K562 (cell line): ENCODE measurements around the gene KITLG. TPM values are rescaled to one million over a fixed set of nuclear protein-coding genes. Genes with fewer than 3 reads are reported as not detected.
"Not testable (repeated sequence)": the region's sequence is repeated elsewhere in the genome, so short reads cannot be mapped to it uniquely, and the experiment has no call there.

Experiments used
- ATAC-seq: fragments of 200-7000 bp; cut with Tn5 transposase; 3 replicates; pipeline ENCODE4 v1.9.1; 2020; ENCODE audit warnings: moderate library complexity
- BruUV-seq: library from RNA; stranded (reverse); fragments of 400-500 nt; replicated peaks from 2 replicates; lab custom pipeline; 2021; lab: Mats Ljungman, UMichigan
- CTCF ChIA-PET: fragments of 300-600 bp; formaldehyde crosslinking; extraction: SDS; loops from one replicate; lab custom pipeline; 2021; ENCODE audit warnings: low intra/inter-chr PET ratio; lab: Yijun Ruan, JAX
- POLR2A ChIA-PET: fragments of 300-600, 350-650 bp; sonication (Branson Sonifier 250); formaldehyde crosslinking; extraction: SDS; loops from one replicate; lab custom pipeline; 2021; ENCODE audit warnings: antibody characterized with exemption, inconsistent platforms; lab: Yijun Ruan, JAX
- DNase-seq, 4 experiments: peaks; one replicate each; pipeline versions ENCODE4 v3.0.0 to v3.0.0-alpha.2; 2011 to 2018; ENCODE audit warnings: low spot score in 3 of 4, mixed read lengths in 3 of 4; ENCODE audit errors: extremely low read depth in 1 of 4
- FAIRE-seq: peaks from 2 replicates; lab custom pipeline; 2011; peaks lifted over from hg19 to GRCh38; lab: Jason Lieb, UNC
- H2AFZ ChIP-seq: 2 replicates; pipeline ENCODE4 v1.6.0; 2011; ENCODE audit warnings: low read depth, low read length, control low read depth, inconsistent platforms
- H3K27ac ChIP-seq: fragments of 200-600 bp; 3 replicates; pipeline ENCODE4 v1.8.0; 2011; ENCODE audit warnings: low read depth, mild to moderate bottlenecking, control low read depth, inconsistent platforms, low read length, moderate library complexity, mixed read lengths; ENCODE audit errors: extremely low read depth
- H3K27me3 ChIP-seq, 2 experiments: fragments of 300-600 bp in 1 of 2; 2 replicates in 1 of 2; 3 replicates in 1 of 2; pipeline versions ENCODE4 v1.6.0 to v1.8.0; 2011; ENCODE audit warnings: inconsistent platforms in 2 of 2, low read length in 2 of 2, mild to moderate bottlenecking in 1 of 2, mixed read lengths in 1 of 2, moderate library complexity in 1 of 2; ENCODE audit not compliant: control insufficient read depth in 2 of 2, insufficient read depth in 2 of 2
- H3K36me3 ChIP-seq: fragments of 300-600 bp; 3 replicates; pipeline ENCODE4 v1.8.0; 2011; ENCODE audit warnings: mild to moderate bottlenecking, low read length, inconsistent platforms; ENCODE audit not compliant: control insufficient read depth, insufficient read depth
- H3K4me1 ChIP-seq, 2 experiments: fragments of 200-600 bp in 1 of 2; replicated peaks in 1 of 2; 2 replicates in 1 of 2; 3 replicates in 1 of 2; pipeline versions ENCODE4 v1.5.1 to v1.8.0; 2011; ENCODE audit warnings: inconsistent platforms in 2 of 2, low read length in 2 of 2, mild to moderate bottlenecking in 1 of 2, mixed read lengths in 1 of 2, moderate library complexity in 1 of 2; ENCODE audit not compliant: control insufficient read depth in 2 of 2, insufficient read depth in 2 of 2
- H3K4me2 ChIP-seq: 2 replicates; pipeline ENCODE4 v1.6.1; 2011; ENCODE audit warnings: low read length, control low read depth, inconsistent platforms, mixed read lengths; ENCODE audit not compliant: insufficient read depth
- H3K4me3 ChIP-seq: fragments of 200-600 bp; sonication (generic), shearing (Covaris generic); 2 replicates; pipeline ENCODE4 v1.5.1; 2016; ENCODE audit warnings: control low read depth, inconsistent platforms
- H3K79me2 ChIP-seq: fragments of 200-600 bp; 3 replicates; pipeline ENCODE4 v1.8.0; 2011; ENCODE audit warnings: low read length, inconsistent platforms; ENCODE audit not compliant: control insufficient read depth, insufficient read depth
- H3K9ac ChIP-seq, 2 experiments: 2 replicates each; pipeline versions ENCODE4 v1.6.0 to v1.6.1; 2011; ENCODE audit warnings: low read depth in 2 of 2, low read length in 2 of 2, control low read depth in 1 of 2, inconsistent platforms in 1 of 2, mild to moderate bottlenecking in 1 of 2, mixed read lengths in 1 of 2; ENCODE audit not compliant: insufficient read depth in 1 of 2
- H3K9me1 ChIP-seq: one replicate; pipeline ENCODE4 v1.6.0; 2011; ENCODE audit warnings: inconsistent platforms, mild to moderate bottlenecking, low read length, moderate library complexity; ENCODE audit not compliant: control insufficient read depth, insufficient read depth
- H3K9me3 ChIP-seq: replicated peaks from 2 replicates; pipeline ENCODE4 v1.5.1; 2011; ENCODE audit warnings: low read depth, low read length, inconsistent platforms; ENCODE audit not compliant: control insufficient read depth, insufficient read depth
- H4K20me1 ChIP-seq: replicated peaks from 2 replicates; pipeline ENCODE4 v1.6.1; 2011; ENCODE audit warnings: low read length, inconsistent platforms, mixed read lengths; ENCODE audit not compliant: control insufficient read depth, insufficient read depth
- BHLHE40 ChIP-seq: IDR thresholded peaks from 2 replicates; pipeline ENCODE4 v1.6.1; 2011; ENCODE audit warnings: low read length, improper control_type of control experiment
- ID3 ChIP-seq, 2 experiments: fragments of 250-450 bp in 1 of 2; fragments of 450-650 bp in 1 of 2; sonication (Bioruptor Pico) in 1 of 2; IDR thresholded peaks; 2 replicates each; pipeline versions ENCODE4 v1.6.1 to v1.8.0; 2016 to 2021; ENCODE audit warnings: mild to moderate bottlenecking in 2 of 2, moderate library complexity in 2 of 2, missing compliant biosample characterization in 1 of 2, missing genetic modification characterization in 1 of 2
- KAT7 ChIP-seq: sonication (generic); formaldehyde crosslinking; IDR thresholded peaks from 2 replicates; pipeline ENCODE4 v1.8.0; 2022; ENCODE audit warnings: missing genetic modification reagents, mild to moderate bottlenecking, borderline replicate concordance
- NKRF ChIP-seq: fragments of 450-650 bp; IDR thresholded peaks from 2 replicates; pipeline ENCODE4 v1.6.1; 2016; ENCODE audit warnings: borderline replicate concordance
- ZFP36 ChIP-seq: fragments of 150-350 bp; IDR thresholded peaks from 2 replicates; pipeline ENCODE4 v1.6.1; 2018; ENCODE audit warnings: low read length, low read depth; ENCODE audit not compliant: partially characterized antibody
- WGBS: fragments of 100-300 bp; shearing (Covaris generic); methylation state at CpG from one replicate; pipeline ENCODE4 v1.1.6; 2016; ENCODE audit warnings: low coverage, mixed read lengths; ENCODE audit not compliant: insufficient coverage; ENCODE audit errors: missing lambda C conversion rate; 5-methylcytosine and 5-hydroxymethylcytosine counted together
- in situ Hi-C: fragments of 300-500 bp; cut with MboI; formaldehyde crosslinking; loops from 4 replicates; pipeline ENCODE4 v1.15.0; 2018; ENCODE audit warnings: inconsistent platforms, mixed read lengths
- intact Hi-C: fragments of 100-400 bp; cut with micrococcal nuclease; formaldehyde crosslinking; loops from 2 replicates; pipeline ENCODE4 v1.14.2; 2022
- polyA plus RNA-seq, 8 experiments: library from polyadenylated mRNA; depleted of rRNA in 4 of 8; stranded (reverse) in 5 of 8; unstranded in 3 of 8; fragments of >200 nt; fragmentation: Nextera tagmentation in 2 of 8; fragmentation: Illumina TruSeq in 1 of 8; extraction: Ambion mirVana in 2 of 8; extraction: Trizol in 1 of 8; gene quantifications; 2 replicates each; pipeline versions ENCODE4 v1.2.1 to v1.2.3, GENCODE V29; 2011 to 2014; ENCODE audit warnings: inconsistent platforms in 1 of 8, missing spikeins in 1 of 8
- total RNA-seq, 7 experiments: library from RNA; depleted of rRNA in 6 of 7; stranded (reverse); fragments of >200 nt in 6 of 7; fragmentation: Illumina TruSeq in 2 of 7; extraction: Trizol in 2 of 7; gene quantifications; 2 replicates each; pipeline versions ENCODE4 v1.2.1 to v1.2.3, GENCODE V29; 2011 to 2021; ENCODE audit warnings: low replicate concordance in 1 of 7
- TF ChIP-seq, protein P1 (sequence below): fragments of 450-650 bp; IDR thresholded peaks from 2 replicates; pipeline ENCODE4 v1.6.1; 2016; ENCODE audit warnings: mild to moderate bottlenecking
- TF ChIP-seq, protein P2 (sequence below): fragments of 450-650 bp; formaldehyde crosslinking; IDR thresholded peaks from 2 replicates; pipeline ENCODE4 v1.4.0; 2022; ENCODE audit warnings: missing genetic modification characterization

KITLG gene
- total and polyA plus RNA-seq, 9 of the 15 experiments (the other 6 are each of a cell fraction or from before 2014, with no cell fraction given): 0.04 to 0.09 (median 0.04) TPM; not detected in 6

GRCh38 chr12:88507851-88508250 is 72.4 kb downstream of the KITLG start:
- WGBS: 3% methylated on average over 12 of the region's 12 CpGs
- H2AFZ ChIP-seq, H3K9me1 ChIP-seq, BruUV-seq, H3K36me3 ChIP-seq, H4K20me1 ChIP-seq, H3K27me3 ChIP-seq, H3K79me2 ChIP-seq, in situ Hi-C loops, FAIRE-seq, H3K4me2 ChIP-seq, H3K4me1 ChIP-seq, ATAC-seq, H3K9me3 ChIP-seq, intact Hi-C loops, POLR2A ChIA-PET, H3K27ac ChIP-seq, DNase-seq, H3K9ac ChIP-seq, H3K4me3 ChIP-seq, CTCF ChIA-PET: not testable (repeated sequence)

GRCh38 chr12:88507270-88507669 is 73.0 kb downstream of the KITLG start:
- POLR2A ChIA-PET: no interaction called here
- Histone ChIP-seq H3K4me2 (no peak overlapping the region), H3K27ac (no peak overlapping the region), H3K9ac (no peak overlapping the region), H2AFZ (no peak overlapping the region), H3K4me3 (no peak overlapping the region), H3K9me3 (no peaks in the 10 kb centered on the region), H3K27me3 (no peaks in the 10 kb centered on the region), H3K36me3 (no peaks in the 10 kb centered on the region), H4K20me1 (no peaks in the 10 kb centered on the region), H3K9me1 (no peaks in the 10 kb centered on the region), H3K79me2 (no peaks in the 10 kb centered on the region), H3K4me1 (no peaks in the 10 kb centered on the region)
- WGBS: 0% methylated on average over 1 of the region's 1 CpG
- no TSS peak for BruUV-seq
- no peak for FAIRE-seq
- in situ Hi-C loops (no loop called here), intact Hi-C loops (no loop called here)
- no peak for ATAC-seq
- no peak for DNase-seq
- CTCF ChIA-PET: no interaction called here
- TF ChIP-seq ID3 (CRISPR knock-in tag; IDR thresholded peaks at IDR 0.05) (no peak), ID3 (tag; IDR thresholded peaks at IDR 0.05) (no peak), KAT7 (no peak), NKRF (no peak), BHLHE40 (no peak), ZFP36 (no peak)
- TF ChIP-seq, protein P1, sequence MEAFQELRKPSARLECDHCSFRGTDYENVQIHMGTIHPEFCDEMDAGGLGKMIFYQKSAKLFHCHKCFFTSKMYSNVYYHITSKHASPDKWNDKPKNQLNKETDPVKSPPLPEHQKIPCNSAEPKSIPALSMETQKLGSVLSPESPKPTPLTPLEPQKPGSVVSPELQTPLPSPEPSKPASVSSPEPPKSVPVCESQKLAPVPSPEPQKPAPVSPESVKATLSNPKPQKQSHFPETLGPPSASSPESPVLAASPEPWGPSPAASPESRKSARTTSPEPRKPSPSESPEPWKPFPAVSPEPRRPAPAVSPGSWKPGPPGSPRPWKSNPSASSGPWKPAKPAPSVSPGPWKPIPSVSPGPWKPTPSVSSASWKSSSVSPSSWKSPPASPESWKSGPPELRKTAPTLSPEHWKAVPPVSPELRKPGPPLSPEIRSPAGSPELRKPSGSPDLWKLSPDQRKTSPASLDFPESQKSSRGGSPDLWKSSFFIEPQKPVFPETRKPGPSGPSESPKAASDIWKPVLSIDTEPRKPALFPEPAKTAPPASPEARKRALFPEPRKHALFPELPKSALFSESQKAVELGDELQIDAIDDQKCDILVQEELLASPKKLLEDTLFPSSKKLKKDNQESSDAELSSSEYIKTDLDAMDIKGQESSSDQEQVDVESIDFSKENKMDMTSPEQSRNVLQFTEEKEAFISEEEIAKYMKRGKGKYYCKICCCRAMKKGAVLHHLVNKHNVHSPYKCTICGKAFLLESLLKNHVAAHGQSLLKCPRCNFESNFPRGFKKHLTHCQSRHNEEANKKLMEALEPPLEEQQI: no peak
- TF ChIP-seq, protein P2, sequence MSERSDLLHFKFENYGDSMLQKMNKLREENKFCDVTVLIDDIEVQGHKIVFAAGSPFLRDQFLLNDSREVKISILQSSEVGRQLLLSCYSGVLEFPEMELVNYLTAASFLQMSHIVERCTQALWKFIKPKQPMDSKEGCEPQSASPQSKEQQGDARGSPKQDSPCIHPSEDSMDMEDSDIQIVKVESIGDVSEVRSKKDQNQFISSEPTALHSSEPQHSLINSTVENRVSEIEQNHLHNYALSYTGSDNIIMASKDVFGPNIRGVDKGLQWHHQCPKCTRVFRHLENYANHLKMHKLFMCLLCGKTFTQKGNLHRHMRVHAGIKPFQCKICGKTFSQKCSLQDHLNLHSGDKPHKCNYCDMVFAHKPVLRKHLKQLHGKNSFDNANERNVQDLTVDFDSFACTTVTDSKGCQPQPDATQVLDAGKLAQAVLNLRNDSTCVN (CRISPR knock-in tag): no peak
